Adrenal gland (tissue), 12 donors: ENCODE data around the gene ROM1. TPM values are rescaled to one million over a fixed set of nuclear protein-coding genes. Genes with fewer than 3 reads are reported as not detected.
A peak's percentile ranks its signal among the peaks of the same experiment; 100 is the strongest.

Experiments used
- DNase-seq, 7 donors: peaks; one replicate each; pipeline ENCODE4 v3.0.0-alpha.2; 2019 to 2020
- H3K27ac ChIP-seq, 5 donors: fragments of 200-600 bp; sonication (generic) in 4 of 5; 1 replicate in 3 of 5; 2 replicates in 2 of 5; pipeline versions ENCODE4 v1.5.1 to v1.8.0; 2016 to 2020; ENCODE audit warnings: mild to moderate bottlenecking in 1 of 5
- H3K27me3 ChIP-seq: fragments of 200-600 bp; 2 replicates; pipeline ENCODE4 v1.8.0; 2021
- H3K36me3 ChIP-seq, 2 donors: fragments of 200-600 bp; replicated peaks in 1 of 2; 1 replicate in 1 of 2; 2 replicates in 1 of 2; pipeline versions ENCODE4 v1.5.1 to v1.8.0; 2018 to 2022
- H3K4me1 ChIP-seq, 2 donors: fragments of 200-600 bp; replicated peaks in 1 of 2; 1 replicate in 1 of 2; 2 replicates in 1 of 2; pipeline versions ENCODE4 v1.5.1 to v1.8.0; 2018 to 2021
- H3K4me3 ChIP-seq, 4 donors: fragments of 200-600 bp; sonication (generic) in 3 of 4; one replicate each; pipeline ENCODE4 v1.5.1; 2016 to 2018
- H3K9me3 ChIP-seq, 3 donors: fragments of 200-600 bp; sonication (generic) in 1 of 3; replicated peaks in 1 of 3; 1 replicate in 2 of 3; 2 replicates in 1 of 3; pipeline versions ENCODE4 v1.5.1 to v1.8.0; 2016 to 2021
- POLR2A ChIP-seq, 2 donors: fragments of 450-650 bp; IDR thresholded peaks; one replicate each; pipeline ENCODE4 v1.6.1; 2017; ENCODE audit warnings: antibody characterized with exemption in 2 of 2, mild to moderate bottlenecking in 2 of 2, moderate library complexity in 1 of 2
- WGBS, 4 donors: extraction: QIAGEN DNeasy Blood & Tissue Kit in 2 of 4; methylation state at CpG; one replicate each; pipeline versions ENCODE4 v1.1.5 to v1.1.7; 2013 to 2017; 5-methylcytosine and 5-hydroxymethylcytosine counted together
- intact Hi-C, 2 donors: fragments of 100-400 bp; cut with DNase I; formaldehyde crosslinking; loops; one replicate each; pipeline versions ENCODE4 v1.14.1 to v1.15.0; 2022 to 2023
- polyA plus RNA-seq, 3 donors: library from polyadenylated mRNA; stranded (reverse); fragments of 200-250 nt in 2 of 3; fragments of 350-450 nt in 1 of 3; fragmentation: Illumina TruSeq in 1 of 3; extraction: RNeasy Lipid Tissue Mini Kit (QIAGEN cat#74804) in 1 of 3; gene quantifications; one replicate each; pipeline ENCODE4 v1.2.3, GENCODE V29; 2013 to 2014
- total RNA-seq, 9 donors: library from RNA; depleted of rRNA in 4 of 9; stranded (reverse); fragments of >200 nt in 4 of 9; fragments of 120-200 nt in 1 of 9; fragmentation: NEBNext Ultra II Directional in 1 of 9; extraction: Animal tissue kit (Norgen Biotek cat#: 25700) in 1 of 9; gene quantifications; one replicate each; pipeline versions ENCODE4 v1.1.0 to v1.2.4, GENCODE V29; 2013 to 2023
- TF ChIP-seq, protein P1 (sequence below), 6 experiments: fragments of 450-650 bp in 4 of 6; fragments of 200-600 bp in 2 of 6; sonication (generic) in 1 of 6; IDR thresholded peaks; 1 replicate in 5 of 6; 2 replicates in 1 of 6; pipeline versions ENCODE4 v1.5.1 to v1.8.0; 2016 to 2021; ENCODE audit warnings: antibody characterized with exemption in 6 of 6, mild to moderate bottlenecking in 2 of 6, moderate library complexity in 1 of 6
- donor health status: healthy with polysubstance abuse.
- donor health status: Bipolar disorder and iron deficiency.
- donor health status: DM: yes; HTN: yes; CAD: no.
- donor health status: DM: no; HTN: no; CAD: no.
- donor health status: DM: no; HTN: no; CAD: no.
- donor health status: DM: yes; HTN: yes; CAD: no.

Gene ROM1
- total and polyA plus RNA-seq, 12 donors: 1.6 to 22.3 (median 5.3) TPM

DNA sequence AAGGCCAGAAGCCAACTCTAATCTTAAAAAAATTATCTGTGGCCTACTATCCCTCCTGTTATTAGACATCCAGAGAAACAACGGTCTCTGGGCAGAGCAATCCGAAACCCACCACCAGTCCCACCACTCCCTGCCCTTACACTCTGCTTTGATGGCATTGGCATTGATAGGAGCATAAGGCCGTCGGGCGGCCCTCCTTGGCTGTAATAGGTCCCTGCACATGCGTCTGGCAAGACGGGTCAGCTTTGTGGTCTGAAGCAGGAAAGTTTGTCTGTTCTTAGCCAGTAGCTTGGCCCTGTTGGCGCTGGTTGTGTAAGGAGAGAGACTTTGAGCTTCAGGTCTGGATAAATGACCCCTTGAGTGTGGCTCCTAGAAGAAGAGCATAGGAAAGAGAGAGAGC is 17.9 kb upstream of the ROM1 start:
- TF ChIP-seq POLR2A (IDR thresholded peaks at IDR 0.05): no peak
- TF ChIP-seq, protein P1, sequence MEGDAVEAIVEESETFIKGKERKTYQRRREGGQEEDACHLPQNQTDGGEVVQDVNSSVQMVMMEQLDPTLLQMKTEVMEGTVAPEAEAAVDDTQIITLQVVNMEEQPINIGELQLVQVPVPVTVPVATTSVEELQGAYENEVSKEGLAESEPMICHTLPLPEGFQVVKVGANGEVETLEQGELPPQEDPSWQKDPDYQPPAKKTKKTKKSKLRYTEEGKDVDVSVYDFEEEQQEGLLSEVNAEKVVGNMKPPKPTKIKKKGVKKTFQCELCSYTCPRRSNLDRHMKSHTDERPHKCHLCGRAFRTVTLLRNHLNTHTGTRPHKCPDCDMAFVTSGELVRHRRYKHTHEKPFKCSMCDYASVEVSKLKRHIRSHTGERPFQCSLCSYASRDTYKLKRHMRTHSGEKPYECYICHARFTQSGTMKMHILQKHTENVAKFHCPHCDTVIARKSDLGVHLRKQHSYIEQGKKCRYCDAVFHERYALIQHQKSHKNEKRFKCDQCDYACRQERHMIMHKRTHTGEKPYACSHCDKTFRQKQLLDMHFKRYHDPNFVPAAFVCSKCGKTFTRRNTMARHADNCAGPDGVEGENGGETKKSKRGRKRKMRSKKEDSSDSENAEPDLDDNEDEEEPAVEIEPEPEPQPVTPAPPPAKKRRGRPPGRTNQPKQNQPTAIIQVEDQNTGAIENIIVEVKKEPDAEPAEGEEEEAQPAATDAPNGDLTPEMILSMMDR (IDR thresholded peaks at IDR 0.05): no peak
- intact Hi-C loops: no loop called here
- Histone ChIP-seq H3K27ac (no peak overlapping the region), H3K36me3 (peaks cover 0 to 51% of the 10 kb centered on the region in 2 donors), H3K27me3 (no peaks in the 10 kb centered on the region), H3K4me1 (peaks cover 24 to 42% of the 10 kb centered on the region in 2 donors), H3K9me3 (no peaks in the 10 kb centered on the region), H3K4me3 (no peak overlapping the region)
- no peak for DNase-seq
- 74 to 93% (median 88%) methylated on average over 8 of the region's 8 CpGs for WGBS, 4 donors

DNA sequence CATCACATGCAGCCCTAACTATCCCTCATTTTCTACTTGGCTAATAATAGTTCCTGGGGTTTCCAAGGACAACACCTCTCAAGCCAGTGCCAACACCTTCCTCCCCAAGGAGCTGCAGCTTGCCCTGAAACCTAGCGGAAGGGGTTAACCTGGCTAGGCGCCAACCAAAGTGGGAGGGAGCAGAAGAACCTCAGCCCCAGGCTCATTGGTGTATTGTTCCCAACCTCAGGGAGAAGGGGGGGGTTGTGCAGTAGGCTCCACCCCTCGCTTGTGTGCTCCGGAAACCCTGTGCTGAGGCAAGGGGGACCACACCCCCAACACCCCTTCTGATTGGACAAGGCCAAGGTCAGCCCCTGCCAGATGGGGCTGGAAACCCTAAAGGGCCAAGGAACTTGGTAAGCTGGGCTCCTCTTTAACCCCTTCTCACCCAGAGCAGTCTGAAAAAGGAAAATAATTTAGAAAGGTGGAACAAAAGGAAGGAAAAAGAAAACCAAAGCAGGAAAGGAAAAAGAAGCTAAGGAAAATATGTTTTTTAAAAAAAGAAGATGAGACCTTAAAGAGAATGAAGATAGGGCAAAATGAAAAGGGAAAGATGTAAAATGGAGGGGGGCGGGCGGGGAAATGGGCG is 13.9 kb upstream of the ROM1 start:
- Histone ChIP-seq H3K27ac (peak overlapping the region in 3 of 5 donors; percentile 86 to 98 (median 94)), H3K4me3 (peak overlapping the region in 1 of 4 donors; percentile 99), H3K36me3 (peaks cover 0 to 46% of the 10 kb centered on the region in 2 donors), H3K27me3 (no peaks in the 10 kb centered on the region), H3K9me3 (no peaks in the 10 kb centered on the region), H3K4me1 (peaks cover 26 to 34% of the 10 kb centered on the region in 2 donors)
- 27 to 40% (median 34%) methylated on average over 5 to 7 of the region's 7 CpGs for WGBS, 4 donors
- TF ChIP-seq POLR2A (IDR thresholded peaks at IDR 0.05): no peak
- TF ChIP-seq, protein P1 (IDR thresholded peaks at IDR 0.05): no peak
- intact Hi-C loops: no loop called here
- DNase-seq: peak; percentile 90 to 99 (median 98)

DNA sequence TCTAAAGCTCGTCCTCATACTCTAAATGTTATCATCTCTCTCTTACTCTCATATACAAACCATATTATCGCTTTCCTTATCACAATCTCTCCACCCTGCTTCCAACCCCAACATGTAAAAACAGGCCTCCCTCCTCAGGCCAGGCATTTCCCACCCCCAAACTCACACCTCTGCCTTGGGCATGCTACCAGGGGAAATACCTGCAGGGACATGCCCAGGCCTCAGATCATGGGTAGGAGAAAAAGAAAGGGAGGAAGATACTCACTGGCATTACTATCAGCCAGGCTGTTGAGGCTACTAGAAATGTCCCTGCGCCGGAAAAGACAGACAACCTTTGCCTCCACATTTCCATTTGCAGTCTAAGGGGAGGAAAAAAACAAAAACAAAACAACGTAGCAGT is 13.2 kb upstream of the ROM1 start:
- intact Hi-C loops: no loop called here
- WGBS, 4 donors: 32 to 38% (median 36%) methylated on average over 5 of the region's 5 CpGs
- Histone ChIP-seq H3K4me3 (peak overlapping the region in 2 of 4 donors; percentile 87 to 99), H3K9me3 (no peaks in the 10 kb centered on the region), H3K4me1 (peaks cover 26 to 34% of the 10 kb centered on the region in 2 donors), H3K27me3 (no peaks in the 10 kb centered on the region), H3K36me3 (peaks cover 0 to 40% of the 10 kb centered on the region in 2 donors), H3K27ac (peak overlapping the region in 3 of 5 donors; percentile 86 to 98 (median 94))
- DNase-seq: no peak
- no peak for TF ChIP-seq POLR2A (IDR thresholded peaks at IDR 0.05)
- TF ChIP-seq, protein P1 (IDR thresholded peaks at IDR 0.05): no peak

DNA sequence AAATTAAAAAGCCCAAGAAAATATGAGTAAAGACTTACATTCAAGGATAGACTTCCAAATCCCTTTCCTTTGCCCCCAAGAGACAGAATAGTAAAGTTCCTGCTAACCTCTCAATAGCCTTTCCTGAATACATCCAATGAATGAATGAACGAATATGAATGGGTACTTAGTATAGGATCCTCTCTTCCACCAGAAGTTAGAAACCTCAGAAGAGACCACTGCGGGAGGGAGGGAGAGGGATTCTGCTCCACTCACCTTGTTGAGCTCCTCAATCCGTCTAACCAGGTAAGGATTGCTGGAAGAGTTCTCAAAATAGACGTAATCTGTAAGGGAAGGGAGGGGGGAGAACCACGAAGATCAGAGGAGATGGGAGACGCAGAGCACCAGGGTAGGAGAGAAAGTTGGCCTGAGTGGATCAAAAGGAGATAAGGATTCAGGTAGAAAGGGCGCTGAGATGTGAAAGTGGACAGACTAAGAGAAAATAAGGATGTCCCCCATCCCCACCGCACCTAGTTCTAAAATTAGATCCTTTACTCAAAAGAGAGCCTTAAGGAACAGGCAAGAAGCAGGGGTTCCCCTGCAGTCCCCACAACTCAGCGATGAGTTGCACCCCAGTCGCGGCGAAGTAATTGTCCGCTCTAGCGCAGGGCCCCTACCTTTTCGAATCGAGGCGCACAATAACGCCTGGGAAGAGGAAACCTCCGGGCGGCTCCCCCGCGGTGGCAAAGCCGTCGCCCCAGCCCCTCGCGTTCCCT is 12.5 kb upstream of the ROM1 start:
- Histone ChIP-seq H3K4me1 (peaks cover 26 to 34% of the 10 kb centered on the region in 2 donors), H3K4me3 (peak overlapping the region; percentile 37 to 99 (median 80)), H3K36me3 (peaks cover 0 to 40% of the 10 kb centered on the region in 2 donors), H3K27ac (peak overlapping the region in 4 of 5 donors; percentile 86 to 98 (median 93)), H3K27me3 (no peaks in the 10 kb centered on the region), H3K9me3 (no peaks in the 10 kb centered on the region)
- TF ChIP-seq, protein P1 (IDR thresholded peaks at IDR 0.05): no peak
- no peak for TF ChIP-seq POLR2A (IDR thresholded peaks at IDR 0.05)
- intact Hi-C loops: no loop called here
- DNase-seq: peak in 1 of 7 donors; percentile 28
- 1 to 3% (median 1%) methylated on average over 21 to 26 of the region's 26 CpGs for WGBS, 4 donors
